ENCODE measurements around the gene ARGLU1.

GRCh38 chr13:106536244-106537034 is 31.5 kb downstream of the ARGLU1 start:
- peak; percentile 85 for TF ChIP-seq CTCF (IDR thresholded peaks at IDR 0.05; ENCODE audit: insufficient read depth, low read length, poor library complexity, severe bottlenecking)
- TF ChIP-seq EZH2phosphoT487 (conservative IDR thresholded peaks at IDR 0.05; ENCODE audit: low read length), result no peak
